GM18858 (cell line): ENCODE results near the gene TMEM132C.

ENCODE experiments used
- ATAC-seq: cut with Tn5 transposase; IDR thresholded peaks from one replicate; pipeline ENCODE4 v1.9.1; 2021; ENCODE audit not compliant: unreplicated experiment

The TMEM132C gene

DNA sequence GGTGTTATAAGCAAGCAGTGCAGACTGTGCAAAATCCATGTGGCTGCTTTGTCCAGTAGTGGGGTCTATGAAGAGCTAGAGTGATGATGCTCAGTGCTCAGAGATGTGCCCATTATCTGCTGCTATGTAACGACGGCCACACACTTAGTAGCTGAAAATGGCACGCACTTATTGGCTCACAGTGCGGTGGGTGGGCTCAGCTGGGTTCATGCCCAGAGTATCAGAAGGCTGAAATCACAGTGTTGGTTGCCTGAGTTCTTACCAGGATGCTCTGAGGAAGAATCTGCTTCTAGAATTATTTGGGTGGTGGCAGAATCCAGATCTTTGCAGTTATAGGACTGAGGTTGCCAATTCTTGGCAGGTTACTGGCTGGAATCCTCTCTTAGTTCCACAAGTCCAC lies 432.1 kb downstream of the TMEM132C start:
- ATAC-seq, result no peak

DNA sequence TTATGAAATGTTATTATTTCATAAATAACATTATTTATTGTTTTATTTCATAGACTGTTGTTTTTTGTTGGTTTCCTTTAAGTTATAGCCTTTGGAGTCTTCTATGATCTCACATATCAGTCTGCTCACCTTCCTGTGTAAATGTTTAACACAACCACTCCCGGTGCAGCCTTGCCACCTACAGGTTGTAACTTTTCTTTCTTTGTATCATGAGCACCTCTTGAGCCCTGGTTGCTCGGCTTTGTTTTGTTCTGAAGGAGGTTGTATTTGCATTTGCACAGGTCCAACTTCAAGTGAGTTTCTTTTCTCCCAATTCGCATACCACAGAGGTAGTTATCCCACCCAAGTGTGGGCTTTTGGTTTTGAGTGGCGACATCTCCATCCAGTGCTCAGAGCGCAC lies 435.4 kb downstream of the TMEM132C start:
- ATAC-seq, result no peak

DNA sequence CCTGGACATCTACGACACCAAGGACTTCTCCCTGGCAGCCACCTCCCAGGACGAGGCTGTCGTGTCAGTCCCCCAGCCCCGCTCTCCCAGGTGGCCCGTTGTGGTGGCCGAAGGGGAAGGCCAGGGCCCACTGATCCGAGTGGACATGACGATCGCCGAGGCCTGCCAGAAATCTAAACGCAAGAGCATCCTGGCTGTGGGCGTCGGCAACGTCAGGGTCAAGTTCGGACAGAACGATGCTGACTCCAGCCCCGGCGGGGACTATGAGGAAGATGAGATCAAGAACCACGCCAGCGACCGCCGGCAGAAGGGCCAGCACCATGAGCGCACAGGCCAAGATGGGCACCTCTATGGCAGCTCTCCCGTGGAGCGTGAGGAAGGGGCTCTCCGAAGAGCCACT lies 438.2 kb downstream of the TMEM132C start:
- ATAC-seq, result no peak

DNA sequence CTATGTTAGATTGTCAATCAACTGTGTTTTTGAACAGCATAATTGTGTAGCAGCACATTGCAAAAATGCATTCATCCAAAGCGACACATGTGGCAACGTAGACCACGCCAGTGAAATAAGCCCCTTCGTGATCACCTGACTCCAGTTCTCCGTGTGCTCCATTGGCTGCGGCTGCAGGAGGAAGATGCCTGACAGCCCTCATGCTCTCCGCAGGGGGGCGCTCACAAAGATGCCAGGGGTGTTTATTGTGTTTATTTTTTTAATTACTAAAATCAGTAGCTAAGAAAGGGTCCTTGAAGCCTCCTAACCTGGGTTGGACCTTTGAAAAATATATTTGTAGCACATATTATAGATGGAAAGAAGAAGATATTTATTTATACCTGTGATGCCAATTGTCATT lies 440.5 kb downstream of the TMEM132C start:
- ATAC-seq, result no peak

DNA sequence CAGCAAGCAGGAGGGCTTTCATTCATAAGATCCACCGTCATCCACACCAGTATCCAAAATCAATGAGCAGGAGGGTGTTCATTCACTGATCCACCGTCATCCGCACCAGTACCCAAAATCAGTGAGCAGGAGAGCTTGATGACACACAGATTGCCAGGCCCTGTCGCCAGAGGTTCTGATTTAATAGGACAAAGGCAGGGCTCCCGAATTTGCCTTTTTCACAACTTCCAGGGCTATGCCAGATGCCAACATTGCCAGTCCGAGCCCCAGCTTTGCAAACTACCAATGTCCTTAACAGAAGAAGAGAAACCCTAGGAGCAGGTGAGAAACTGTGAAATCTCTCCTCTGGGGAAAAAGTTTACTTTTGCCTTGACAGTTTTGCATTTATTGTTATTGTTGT lies 441.8 kb downstream of the TMEM132C start:
- ATAC-seq, result no peak

DNA sequence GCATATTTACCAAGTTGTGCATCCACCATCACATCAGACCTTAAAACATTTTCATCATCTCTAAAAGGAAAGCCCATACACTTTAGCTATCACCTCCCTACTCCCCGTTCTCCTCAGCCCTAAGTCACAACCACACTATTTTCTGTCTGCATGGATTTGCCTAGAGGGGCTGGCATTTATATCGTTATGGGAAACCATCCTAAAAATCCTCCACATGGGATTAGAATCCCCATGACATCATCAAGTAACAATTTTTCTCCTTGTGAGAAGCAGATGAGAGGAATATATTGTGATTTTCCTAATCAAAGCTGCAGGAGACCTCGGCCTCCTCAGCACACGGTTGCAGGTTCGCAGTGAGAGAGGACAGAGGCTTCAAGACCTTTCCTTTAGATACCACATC lies 442.7 kb downstream of the TMEM132C start:
- ATAC-seq, result no peak

DNA sequence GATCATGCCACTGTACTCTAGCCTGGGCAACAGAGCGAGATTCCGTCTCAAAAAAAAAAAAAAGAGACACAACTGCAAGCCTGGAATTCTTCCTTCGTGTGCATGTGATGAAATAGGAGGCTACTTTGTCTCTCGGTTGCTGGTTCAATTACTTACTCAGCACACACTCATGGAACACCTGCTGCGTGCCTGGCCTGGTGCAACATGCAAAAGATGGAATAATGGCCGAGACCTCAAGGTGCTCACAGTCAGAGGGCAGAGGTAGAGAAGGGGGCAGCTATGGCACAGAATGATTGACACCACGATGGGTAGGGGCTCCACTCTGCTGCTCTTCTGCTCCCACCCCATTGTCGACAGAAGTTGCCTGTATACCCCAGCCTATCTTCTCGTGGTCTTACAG lies 444.5 kb downstream of the TMEM132C start:
- no peak for ATAC-seq

DNA sequence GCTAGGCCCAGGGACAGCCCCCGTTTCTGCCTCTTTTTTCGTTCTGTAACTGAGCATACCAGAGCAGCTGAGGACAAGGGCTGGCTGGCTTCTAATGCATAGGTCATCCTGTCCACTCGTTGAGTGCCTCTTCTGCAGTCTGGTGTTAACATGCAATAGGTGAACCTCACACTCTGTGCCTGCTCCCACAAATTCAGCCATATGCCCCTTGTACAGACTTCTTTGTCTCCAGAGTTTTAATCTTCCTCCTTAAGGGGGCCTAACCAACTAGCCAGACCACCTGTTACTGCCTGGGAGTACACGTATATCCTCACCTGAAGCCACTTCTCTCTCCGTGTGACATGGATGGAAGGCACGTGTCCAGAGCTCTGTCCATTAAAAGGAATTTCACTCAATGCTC lies 445.7 kb downstream of the TMEM132C start:
- ATAC-seq, result no peak

DNA sequence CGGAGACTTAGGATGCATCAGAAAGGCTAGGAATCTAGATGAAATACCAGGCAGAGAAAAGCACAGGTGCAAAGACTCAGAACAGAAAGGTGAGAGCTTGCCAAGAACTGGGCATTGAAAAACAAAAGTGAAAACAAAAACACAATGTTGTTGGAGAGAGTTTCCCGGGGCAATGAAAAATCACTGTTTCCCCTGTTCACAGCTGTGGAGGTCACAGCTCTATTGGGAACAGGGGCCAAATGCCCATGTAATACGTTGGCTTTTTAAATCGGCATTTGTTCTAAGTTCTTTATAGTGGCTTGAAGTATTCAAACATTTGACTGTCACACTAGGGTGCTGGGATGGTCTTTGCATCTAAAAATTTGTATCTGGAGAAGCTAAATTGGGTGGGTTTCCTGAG lies 448.5 kb downstream of the TMEM132C start:
- ATAC-seq, result no peak

DNA sequence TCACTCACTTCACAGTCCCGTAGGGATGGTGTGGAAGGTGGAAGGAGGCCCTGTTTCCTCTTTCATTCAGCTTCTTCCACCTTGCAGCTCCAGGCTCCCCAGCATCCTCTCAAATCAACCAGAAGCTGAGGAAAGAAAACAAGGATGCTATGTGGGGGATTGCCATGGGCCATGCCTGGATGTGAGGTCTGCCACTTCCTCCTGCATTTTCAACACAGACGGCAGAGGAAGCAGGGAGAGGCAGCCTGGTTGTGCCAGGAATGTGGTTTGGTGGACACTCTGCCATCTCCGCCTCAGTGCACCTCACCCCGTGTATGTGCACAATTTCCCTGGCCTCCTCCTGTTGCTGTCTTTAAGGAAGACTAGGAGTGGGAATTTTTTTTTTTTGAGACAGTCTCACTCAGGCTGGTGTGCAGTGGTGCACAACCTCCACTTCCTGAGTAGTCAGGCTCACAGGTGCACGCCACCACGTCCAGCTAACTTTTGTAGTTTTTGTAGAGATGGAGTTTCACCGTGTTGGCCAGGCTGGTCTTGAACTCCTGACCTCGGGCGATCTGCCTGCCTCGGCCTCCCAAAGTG lies 457.6 kb downstream of the TMEM132C start:
- ATAC-seq, result no peak

DNA sequence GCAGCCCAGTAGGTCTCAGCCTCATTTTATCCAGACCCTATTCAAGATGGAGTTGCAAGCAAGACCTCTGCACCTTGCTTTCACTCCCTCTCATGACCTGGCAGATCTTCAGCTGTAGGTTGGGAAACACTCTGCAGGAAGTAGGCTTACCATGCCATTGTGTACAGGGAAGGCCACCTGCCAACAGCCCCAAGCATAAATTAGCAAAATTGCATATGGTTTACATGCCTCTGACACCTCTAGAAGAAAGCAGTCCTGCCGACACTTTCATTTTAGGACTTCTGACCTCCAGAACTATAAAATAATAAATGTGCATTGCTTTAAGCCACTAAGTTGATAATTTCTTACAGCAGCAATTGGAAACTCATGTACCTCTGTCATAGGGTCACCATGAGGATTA lies 459.9 kb downstream of the TMEM132C start:
- no peak for ATAC-seq

DNA sequence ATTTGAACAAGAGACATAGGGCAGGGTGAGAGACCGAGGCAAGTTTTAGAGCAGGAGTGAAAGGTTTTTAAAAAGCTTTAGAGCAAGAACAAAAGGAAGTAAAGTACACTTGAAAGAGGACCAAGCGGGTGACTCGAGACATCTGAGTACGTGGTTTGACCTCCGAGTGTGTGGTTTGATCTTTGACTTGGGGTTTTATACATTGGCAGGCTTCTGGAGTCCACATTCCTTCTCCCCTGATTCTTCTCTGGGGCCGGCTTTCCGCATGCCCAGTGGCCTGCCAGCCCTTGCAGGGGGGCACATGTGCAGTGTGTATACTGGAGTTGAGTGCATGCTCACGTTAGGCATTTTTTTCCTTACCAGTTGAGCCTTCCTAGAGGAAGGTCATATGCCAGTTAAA lies 460.5 kb downstream of the TMEM132C start:
- no peak for ATAC-seq

DNA sequence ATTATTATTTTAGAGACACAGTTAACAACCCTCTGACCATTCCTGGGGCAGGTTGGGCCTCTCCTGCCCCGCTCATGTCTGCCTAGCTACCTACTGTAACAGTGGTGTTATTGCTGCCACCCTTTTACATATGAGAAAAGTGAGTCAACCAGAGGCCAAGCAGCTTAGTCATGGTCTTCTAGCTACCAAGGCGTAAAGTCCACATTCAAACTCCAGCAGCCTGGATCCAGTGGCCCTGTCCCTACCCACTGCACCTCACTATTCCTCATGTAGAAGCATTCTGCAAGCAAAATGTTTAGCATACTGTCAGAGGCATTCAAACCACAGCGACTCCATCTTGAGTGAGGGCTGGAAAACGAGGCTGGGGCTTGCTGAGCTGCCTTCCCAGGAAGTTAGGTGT lies 461.0 kb downstream of the TMEM132C start:
- no peak for ATAC-seq

DNA sequence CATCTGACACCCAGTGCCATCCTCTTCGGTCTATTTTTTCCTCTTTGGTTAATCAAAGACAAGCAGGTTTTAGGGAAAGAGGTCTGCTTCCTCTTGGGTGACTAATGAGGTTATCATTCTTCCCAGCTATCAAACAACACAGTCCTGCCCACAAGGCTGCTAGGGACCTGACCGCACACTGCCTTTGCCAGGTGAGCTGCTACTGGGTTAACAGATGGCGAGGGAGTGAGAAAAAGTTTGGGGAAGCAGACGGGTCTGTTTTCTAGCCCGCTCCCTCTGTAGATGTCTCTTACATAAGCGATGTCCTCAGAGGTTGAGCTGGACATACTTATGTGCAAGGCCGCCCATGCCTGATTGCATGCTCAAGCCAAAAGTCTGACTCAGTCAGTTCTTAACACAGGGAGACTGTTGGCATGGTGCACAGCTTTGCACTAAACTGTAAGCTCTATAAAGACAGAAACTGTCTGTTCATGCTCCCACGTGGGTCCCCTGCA lies 462.7 kb downstream of the TMEM132C start:
- ATAC-seq, result no peak

DNA sequence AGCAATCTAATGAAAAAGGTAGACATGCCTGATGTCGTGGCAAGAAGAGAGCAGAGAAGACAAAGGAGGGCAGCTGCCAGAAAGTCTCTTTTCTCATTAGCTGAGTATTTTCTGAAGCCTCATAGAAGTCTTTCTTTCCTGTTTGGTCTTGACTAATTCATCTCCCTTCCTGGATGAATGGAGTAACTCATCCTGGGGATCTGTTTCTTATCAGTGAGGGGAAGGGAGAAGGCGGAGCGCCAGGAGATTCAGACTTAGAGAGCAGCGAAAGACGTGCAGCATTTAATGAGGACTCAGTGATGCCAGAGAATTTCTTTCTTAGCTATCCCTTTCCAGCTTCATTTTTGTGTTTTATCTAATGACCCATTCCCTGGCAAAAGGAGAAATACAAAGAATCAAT lies 467.4 kb downstream of the TMEM132C start:
- ATAC-seq, result no peak

DNA sequence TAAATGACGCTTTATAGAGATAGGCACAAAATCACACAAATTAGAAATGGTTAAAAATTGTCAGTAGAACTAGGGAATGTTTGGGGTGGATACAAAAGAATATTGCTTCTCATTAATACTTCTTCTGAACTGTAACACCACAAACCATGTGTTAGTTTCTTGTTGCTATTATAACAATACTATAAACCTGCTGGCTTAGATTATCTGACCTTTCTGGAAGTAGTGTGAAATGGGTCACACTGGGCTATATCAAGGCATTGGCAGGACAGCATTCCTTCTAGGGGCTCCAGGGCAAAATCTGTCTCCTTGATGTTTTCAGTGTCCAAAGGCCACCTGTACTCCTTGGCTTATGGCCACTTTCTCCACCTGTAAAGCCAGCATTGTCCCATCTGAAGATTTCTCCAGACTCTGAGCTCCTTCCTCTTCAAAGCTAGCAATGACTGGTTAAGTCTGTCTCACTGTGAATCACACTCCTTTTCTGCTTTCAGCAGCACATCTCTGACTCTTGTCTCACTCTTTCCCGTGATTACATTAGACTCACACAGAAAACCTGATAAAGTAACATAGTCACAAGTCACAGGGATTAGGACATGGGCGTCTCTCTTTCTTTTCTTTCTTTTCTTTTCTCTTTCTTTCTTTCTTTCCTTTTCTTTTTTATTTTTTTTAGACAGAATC lies 470.5 kb downstream of the TMEM132C start:
- ATAC-seq, result no peak

DNA sequence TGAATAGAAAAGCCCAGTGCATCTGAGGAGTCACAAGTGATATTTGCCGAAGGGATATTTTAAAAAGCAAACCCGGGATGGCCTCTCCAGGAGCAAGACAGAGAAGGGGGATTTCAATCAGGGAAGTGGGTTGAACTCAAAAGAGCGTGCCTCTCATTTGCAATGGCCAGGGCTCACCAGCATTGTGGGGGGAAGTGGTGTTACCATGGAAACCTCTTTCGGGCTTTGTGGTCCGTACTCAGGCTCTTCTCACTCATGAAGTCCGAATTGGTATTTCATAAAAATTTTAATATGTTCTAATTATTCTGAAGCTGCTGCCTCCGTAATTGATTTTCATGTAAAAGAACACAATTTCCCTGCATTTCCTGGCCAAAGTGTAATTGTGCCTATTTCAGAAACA lies 476.9 kb downstream of the TMEM132C start:
- ATAC-seq, result no peak

DNA sequence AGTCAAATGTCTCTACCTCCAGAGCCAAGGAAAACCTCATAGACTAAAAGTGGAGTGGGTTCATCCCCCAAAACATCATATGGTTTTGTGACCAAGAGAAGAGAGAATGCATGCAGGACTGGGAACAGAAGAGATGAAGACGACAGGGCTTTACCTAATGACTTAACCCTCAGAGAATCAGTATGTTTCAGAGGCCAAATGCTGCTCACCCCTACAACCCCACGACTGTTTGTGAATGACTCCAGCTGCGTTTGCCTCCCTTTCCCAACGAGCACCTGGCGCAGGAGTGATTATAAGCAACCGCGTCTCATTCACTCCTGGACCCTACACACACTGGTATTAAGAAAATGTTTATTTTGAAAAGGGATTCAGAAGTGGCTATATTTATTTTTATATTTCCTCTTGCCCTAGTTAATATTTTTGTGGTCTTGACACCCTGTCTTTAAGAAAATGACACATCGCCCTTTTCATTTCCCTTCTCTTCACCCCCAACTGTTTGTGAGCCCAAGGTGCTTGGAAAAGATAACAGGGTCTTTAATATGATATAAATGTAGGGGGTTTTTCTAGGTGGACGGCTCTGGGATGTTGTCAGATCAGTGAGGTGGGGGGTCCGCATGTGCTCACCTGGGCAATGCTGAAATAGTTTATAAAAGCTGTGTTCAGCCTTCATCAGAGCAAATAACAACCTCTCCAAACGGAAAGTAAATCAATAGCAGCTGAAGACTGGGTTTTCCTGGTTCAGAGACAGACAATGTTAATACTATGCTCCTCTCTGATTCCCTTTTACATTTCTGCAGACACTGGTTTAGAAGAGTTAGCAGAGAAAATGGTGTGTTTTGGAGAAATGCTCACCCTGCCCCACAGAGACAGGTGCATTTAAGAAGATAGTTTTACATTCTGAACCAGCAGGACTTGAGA lies 479.1 kb downstream of the TMEM132C start:
- no peak for ATAC-seq

DNA sequence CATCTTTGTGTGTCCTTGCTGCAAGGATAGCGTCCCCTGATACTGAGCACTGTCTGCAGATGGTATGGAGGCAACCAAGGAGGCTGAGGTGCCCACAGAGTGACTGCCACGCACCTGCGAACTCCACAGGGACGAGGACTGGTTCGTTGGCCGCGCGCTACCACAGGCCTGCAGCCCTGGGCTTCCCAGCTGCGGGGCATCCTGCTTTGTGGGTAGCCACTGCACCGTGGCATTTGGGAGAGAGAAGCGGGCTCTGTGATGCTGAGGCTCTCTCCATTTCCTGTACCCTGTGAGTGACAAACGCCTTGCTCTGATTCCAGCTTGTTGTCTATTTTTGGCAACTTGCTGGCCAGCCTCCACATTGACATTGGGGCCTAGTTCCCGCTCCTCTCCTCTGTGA lies 480.5 kb downstream of the TMEM132C start:
- ATAC-seq, result no peak

DNA sequence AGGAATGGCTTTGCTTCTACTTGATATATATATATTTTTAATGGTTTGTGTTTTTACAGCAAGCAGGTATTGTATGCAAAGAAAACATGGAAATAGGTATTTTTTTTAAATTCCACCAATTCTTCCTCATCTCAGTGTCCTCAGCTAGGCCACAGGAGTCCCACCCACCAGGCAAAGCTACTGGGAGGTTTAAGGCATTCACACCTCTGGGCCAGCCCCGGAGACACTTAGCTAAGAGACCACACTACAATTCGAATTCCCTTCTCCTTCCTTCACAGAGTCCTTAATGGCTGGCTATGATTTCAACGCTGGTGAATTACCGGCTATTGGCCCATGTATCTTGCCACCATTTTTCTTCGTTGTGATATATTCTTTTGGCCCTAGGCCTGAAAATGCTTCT lies 485.4 kb downstream of the TMEM132C start:
- ATAC-seq, result no peak

DNA sequence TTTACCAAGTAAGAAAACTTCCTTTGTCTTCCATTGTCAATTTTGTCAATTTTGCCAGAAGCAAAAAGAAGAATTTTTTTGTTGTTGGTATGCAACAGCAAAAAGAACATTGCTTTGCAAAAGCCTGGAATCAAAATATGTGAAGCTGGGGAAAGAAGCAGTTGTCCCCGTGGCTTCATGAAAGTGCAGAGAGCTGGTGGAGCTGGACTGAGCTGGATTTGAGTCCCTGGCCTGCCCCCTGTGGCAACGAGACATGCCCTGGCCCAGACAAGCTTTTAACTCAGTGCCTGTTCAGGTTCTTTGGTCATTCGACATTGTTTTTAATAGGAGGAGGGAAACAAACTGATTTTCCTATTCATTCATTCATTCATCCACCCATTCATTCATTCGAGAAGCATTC lies 486.5 kb downstream of the TMEM132C start:
- no peak for ATAC-seq

DNA sequence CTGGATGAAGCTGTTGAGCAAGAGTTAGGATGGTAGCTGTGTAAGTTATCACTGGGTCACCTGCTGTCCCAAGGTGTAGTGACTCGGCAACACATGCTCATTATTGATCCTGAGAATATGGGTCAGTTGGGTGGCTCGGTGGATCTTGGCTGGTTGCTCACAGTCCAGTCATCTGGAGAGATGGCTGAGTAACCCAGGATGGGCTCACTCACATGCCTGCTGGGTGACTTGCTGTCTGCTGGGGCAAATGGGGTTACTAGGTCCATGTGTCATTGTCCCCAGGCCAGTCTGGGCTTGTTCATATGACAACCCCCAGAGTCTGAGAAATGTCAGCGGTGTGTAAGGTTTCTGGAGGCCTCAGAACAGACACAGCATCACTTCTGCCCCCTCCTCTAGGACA lies 487.3 kb downstream of the TMEM132C start:
- ATAC-seq, result no peak
